Neural progenitor cell (in vitro differentiated cells): Measurements from ENCODE around the gene STEAP1. TPM values are rescaled to one million over a fixed set of nuclear protein-coding genes. Genes with fewer than 3 reads are reported as not detected.

Experiments used
- DNase-seq: peaks from one replicate; pipeline ENCODE4 v3.0.0-alpha.2; 2016; ENCODE audit warnings: low spot score
- H2AFZ ChIP-seq: fragments of 200-600 bp; sonication (generic); replicated peaks from 2 replicates; pipeline ENCODE4 v1.6.1; 2016; ENCODE audit warnings: antibody characterized with exemption
- H3F3A ChIP-seq: fragments of 200-600 bp; sonication (generic); 2 replicates; pipeline ENCODE4 v1.6.1; 2016; ENCODE audit warnings: antibody characterized with exemption, low read depth
- H3K27ac ChIP-seq: fragments of 200-600 bp; sonication (generic); 2 replicates; pipeline ENCODE4 v1.5.1; 2016; ENCODE audit warnings: mild to moderate bottlenecking
- H3K27me3 ChIP-seq: fragments of 200-600 bp; sonication (generic); 2 replicates; pipeline ENCODE4 v1.6.1; 2016; ENCODE audit warnings: mild to moderate bottlenecking, moderate library complexity
- H3K36me3 ChIP-seq: fragments of 200-600 bp; sonication (generic); 2 replicates; pipeline ENCODE4 v1.5.1; 2016
- H3K4me1 ChIP-seq: fragments of 200-600 bp; sonication (generic); 2 replicates; pipeline ENCODE4 v1.6.1; 2016; ENCODE audit warnings: mixed run types
- H3K4me2 ChIP-seq: fragments of 200-600 bp; sonication (generic); 2 replicates; pipeline ENCODE4 v1.6.1; 2016
- H3K4me3 ChIP-seq: fragments of 200-600 bp; sonication (generic); 2 replicates; pipeline ENCODE4 v1.5.1; 2016
- H3K79me2 ChIP-seq: fragments of 200-600 bp; sonication (generic); 2 replicates; pipeline ENCODE4 v1.6.1; 2016; ENCODE audit warnings: low read depth
- H3K9ac ChIP-seq: fragments of 200-600 bp; sonication (generic); 2 replicates; pipeline ENCODE4 v1.6.1; 2016
- H3K9me3 ChIP-seq: fragments of 200-600 bp; sonication (generic); 2 replicates; pipeline ENCODE4 v1.5.1; 2016; ENCODE audit warnings: low read depth
- H4K20me1 ChIP-seq: fragments of 200-600 bp; sonication (generic); 2 replicates; pipeline ENCODE4 v1.6.1; 2016; ENCODE audit warnings: low read depth
- H3K27ac Mint-ChIP-seq: 3 replicates; pipeline ENCODE4 v1.8.0; 2021; ENCODE audit warnings: mixed read lengths
- H3K27me3 Mint-ChIP-seq: 2 replicates; pipeline ENCODE4 v1.8.0; 2022; ENCODE audit warnings: low read depth, mild to moderate bottlenecking, inconsistent platforms, moderate library complexity, mixed read lengths; ENCODE audit not compliant: insufficient read depth
- H3K36me3 Mint-ChIP-seq: 3 replicates; pipeline ENCODE4 v1.8.0; 2021; ENCODE audit warnings: mixed read lengths
- H3K4me1 Mint-ChIP-seq: 3 replicates; pipeline ENCODE4 v1.8.0; 2021; ENCODE audit warnings: mixed read lengths
- H3K4me3 Mint-ChIP-seq: 3 replicates; pipeline ENCODE4 v1.8.0; 2021; ENCODE audit warnings: mild to moderate bottlenecking, moderate library complexity, mixed read lengths
- H3K9me3 Mint-ChIP-seq: 3 replicates; pipeline ENCODE4 v1.8.0; 2020; ENCODE audit warnings: mixed read lengths
- EZH2 ChIP-seq: fragments of 200-600 bp; sonication (generic); IDR thresholded peaks from 2 replicates; pipeline ENCODE4 v1.6.1; 2017; ENCODE audit warnings: antibody characterized with exemption, mild to moderate bottlenecking, moderate library complexity
- EZH2phosphoT487 ChIP-seq: fragments of 200-600 bp; sonication (generic); IDR thresholded peaks from 2 replicates; pipeline ENCODE4 v1.6.1; 2017; ENCODE audit warnings: antibody characterized with exemption
- total RNA-seq: library from RNA; depleted of rRNA; stranded (reverse); fragments of >200 nt; gene quantifications from 2 replicates; pipeline ENCODE4 v1.2.3, GENCODE V29; 2015; ENCODE audit warnings: low replicate concordance
- TF ChIP-seq, protein P1 (sequence below): fragments of 200-600 bp; sonication (generic); IDR thresholded peaks from 2 replicates; pipeline ENCODE4 v1.5.1; 2017; ENCODE audit warnings: antibody characterized with exemption, mild to moderate bottlenecking

The STEAP1 gene
- total RNA-seq, 1 donor from 2014 or later, result 2.3 TPM

DNA sequence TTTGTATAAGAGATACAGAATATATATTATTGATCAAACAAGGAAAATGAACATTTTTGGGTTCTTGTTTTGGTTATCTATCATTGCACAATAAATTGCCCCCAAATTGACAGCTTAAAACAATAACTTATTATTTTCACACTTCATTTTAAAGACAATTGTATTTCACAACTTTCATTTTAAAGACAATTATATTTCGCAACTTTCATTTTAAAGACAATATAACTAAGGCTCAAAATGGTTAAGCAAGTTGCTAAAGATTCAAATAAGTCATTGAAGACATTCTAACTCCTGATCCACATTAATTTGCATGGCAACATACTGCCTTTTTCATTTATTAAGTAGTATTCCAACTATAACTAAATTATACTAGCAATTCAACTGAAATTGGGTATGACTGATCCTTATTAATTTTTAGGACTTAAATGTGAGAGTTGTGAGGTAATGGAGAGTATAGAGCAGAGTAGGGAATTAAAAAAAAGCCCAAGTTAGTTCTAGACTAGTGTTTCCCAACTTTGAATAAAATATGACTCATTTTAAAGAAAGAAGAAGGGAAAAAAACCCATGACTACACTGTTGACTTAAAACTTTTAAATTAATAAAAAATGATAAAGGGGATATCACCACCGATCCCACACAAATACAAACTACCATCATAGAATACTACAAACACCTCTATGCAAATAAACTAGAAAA, 47.4 kb downstream of the STEAP1 start:
- Histone ChIP-seq H2AFZ (no peak overlapping the region), H3K9ac (no peak overlapping the region), H3K9me3 (no peaks in the 10 kb centered on the region), H3F3A (no peaks in the 10 kb centered on the region), H3K4me2 (no peak overlapping the region), H3K36me3 (no peaks in the 10 kb centered on the region), H3K79me2 (no peaks in the 10 kb centered on the region), H3K27ac (no peak overlapping the region), H3K4me3 (no peak overlapping the region), H3K27me3 (no peaks in the 10 kb centered on the region), H4K20me1 (no peaks in the 10 kb centered on the region), H3K4me1 (no peaks in the 10 kb centered on the region)
- peaks cover 3% of the 10 kb centered on the region for H3K9me3 Mint-ChIP-seq
- TF ChIP-seq EZH2 (no peak), EZH2phosphoT487 (no peak)
- TF ChIP-seq, protein P1, sequence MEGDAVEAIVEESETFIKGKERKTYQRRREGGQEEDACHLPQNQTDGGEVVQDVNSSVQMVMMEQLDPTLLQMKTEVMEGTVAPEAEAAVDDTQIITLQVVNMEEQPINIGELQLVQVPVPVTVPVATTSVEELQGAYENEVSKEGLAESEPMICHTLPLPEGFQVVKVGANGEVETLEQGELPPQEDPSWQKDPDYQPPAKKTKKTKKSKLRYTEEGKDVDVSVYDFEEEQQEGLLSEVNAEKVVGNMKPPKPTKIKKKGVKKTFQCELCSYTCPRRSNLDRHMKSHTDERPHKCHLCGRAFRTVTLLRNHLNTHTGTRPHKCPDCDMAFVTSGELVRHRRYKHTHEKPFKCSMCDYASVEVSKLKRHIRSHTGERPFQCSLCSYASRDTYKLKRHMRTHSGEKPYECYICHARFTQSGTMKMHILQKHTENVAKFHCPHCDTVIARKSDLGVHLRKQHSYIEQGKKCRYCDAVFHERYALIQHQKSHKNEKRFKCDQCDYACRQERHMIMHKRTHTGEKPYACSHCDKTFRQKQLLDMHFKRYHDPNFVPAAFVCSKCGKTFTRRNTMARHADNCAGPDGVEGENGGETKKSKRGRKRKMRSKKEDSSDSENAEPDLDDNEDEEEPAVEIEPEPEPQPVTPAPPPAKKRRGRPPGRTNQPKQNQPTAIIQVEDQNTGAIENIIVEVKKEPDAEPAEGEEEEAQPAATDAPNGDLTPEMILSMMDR, result no peak
- no peak overlapping the region for H3K27ac Mint-ChIP-seq
- DNase-seq, result no peak
- H3K4me1 Mint-ChIP-seq, result no peaks in the 10 kb centered on the region
- no peak overlapping the region for H3K4me3 Mint-ChIP-seq
- no peaks in the 10 kb centered on the region for H3K36me3 Mint-ChIP-seq
- H3K27me3 Mint-ChIP-seq, result peaks cover 3% of the 10 kb centered on the region

DNA sequence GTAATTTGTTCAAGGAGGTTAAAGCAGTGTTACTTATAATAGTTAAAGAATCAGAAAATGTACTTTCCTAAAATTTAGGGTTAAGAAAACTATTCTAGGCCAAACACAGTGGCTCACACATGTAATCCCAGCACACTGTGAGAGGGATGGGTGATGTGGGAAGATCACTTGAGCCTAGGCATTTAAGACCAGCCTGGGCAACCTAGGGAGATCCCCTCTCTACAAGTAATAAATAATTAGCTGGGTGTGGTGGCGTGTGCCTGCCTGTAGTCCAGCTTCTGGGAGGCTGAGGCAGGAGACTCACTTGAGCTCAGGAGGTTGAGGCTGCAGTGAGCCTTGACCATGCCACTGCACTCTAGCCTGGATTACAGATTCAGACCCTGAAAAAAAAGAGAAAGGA, 53.7 kb downstream of the STEAP1 start:
- TF ChIP-seq EZH2, result no peak
- TF ChIP-seq EZH2phosphoT487, result no peak
- TF ChIP-seq, protein P1, result no peak
- H3K4me3 Mint-ChIP-seq, result no peak overlapping the region
- H3K27ac ChIP-seq, result no peak overlapping the region

DNA sequence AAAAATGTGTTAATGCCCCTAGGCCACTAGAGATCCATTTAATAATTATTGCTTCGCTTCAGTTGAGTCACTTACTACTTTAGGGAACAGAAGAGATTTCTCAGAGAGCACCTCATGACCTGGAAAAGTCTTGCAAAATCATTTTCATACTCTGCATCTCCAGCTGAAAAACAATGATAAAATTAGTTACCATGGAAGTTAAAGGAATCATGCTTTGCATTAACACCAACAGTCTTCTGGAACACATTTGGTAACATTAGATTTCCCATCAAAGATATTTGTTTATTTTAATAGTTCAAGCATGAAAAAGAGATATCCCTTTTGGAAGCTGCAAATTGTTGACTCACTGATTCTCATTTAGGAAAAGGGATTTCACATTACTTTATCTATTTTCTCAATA, 55.5 kb downstream of the STEAP1 start:
- no peak for DNase-seq
- Mint-ChIP-seq H3K27me3 (peaks cover 3% of the 10 kb centered on the region), H3K9me3 (no peaks in the 10 kb centered on the region), H3K4me3 (no peak overlapping the region), H3K27ac (no peak overlapping the region), H3K4me1 (peaks cover 12% of the 10 kb centered on the region), H3K36me3 (no peaks in the 10 kb centered on the region)
- Histone ChIP-seq H3K79me2 (peaks cover 9% of the 10 kb centered on the region), H3K4me1 (peaks cover 20% of the 10 kb centered on the region), H2AFZ (no peak overlapping the region), H3K9ac (no peak overlapping the region), H3K4me2 (no peak overlapping the region), H3F3A (peaks cover 4% of the 10 kb centered on the region), H3K36me3 (no peaks in the 10 kb centered on the region), H3K27me3 (peaks cover 20% of the 10 kb centered on the region), H3K9me3 (no peaks in the 10 kb centered on the region), H3K4me3 (no peak overlapping the region), H4K20me1 (no peaks in the 10 kb centered on the region), H3K27ac (no peak overlapping the region)
- TF ChIP-seq EZH2 (no peak), EZH2phosphoT487 (no peak)
- TF ChIP-seq, protein P1, result no peak

More for the DNA sequence above, 53.7 kb downstream of the STEAP1 start:
- H3K27me3 ChIP-seq, result peaks cover 20% of the 10 kb centered on the region
- Mint-ChIP-seq H3K27me3 (peaks cover 3% of the 10 kb centered on the region), H3K27ac (no peak overlapping the region), H3K9me3 (peaks cover 3% of the 10 kb centered on the region), H3K36me3 (no peaks in the 10 kb centered on the region), H3K4me1 (peaks cover 12% of the 10 kb centered on the region)
- H3K4me1 ChIP-seq, result peaks cover 13% of the 10 kb centered on the region
- H3K9ac ChIP-seq, result no peak overlapping the region
- no peak overlapping the region for H3K4me2 ChIP-seq
- H3K9me3 ChIP-seq, result no peaks in the 10 kb centered on the region
- H3K79me2 ChIP-seq, result no peaks in the 10 kb centered on the region
- DNase-seq, result no peak
- no peaks in the 10 kb centered on the region for H3K36me3 ChIP-seq
- no peaks in the 10 kb centered on the region for H4K20me1 ChIP-seq
- H3F3A ChIP-seq, result peaks cover 4% of the 10 kb centered on the region
- H2AFZ ChIP-seq, result no peak overlapping the region
- no peak overlapping the region for H3K4me3 ChIP-seq
